Trophoblast cell (in vitro differentiated cells and primary cell): Measurements from ENCODE around the gene CASP7. TPM values are rescaled to one million over a fixed set of nuclear protein-coding genes. Genes with fewer than 3 reads are reported as not detected.

Source experiments
- DNase-seq, 2 donors: peaks; one replicate each; pipeline ENCODE4 v3.0.0-alpha.2; 2016
- H2AFZ ChIP-seq: 2 replicates; pipeline ENCODE4 v1.6.1; 2013; ENCODE audit warnings: low read length, moderate library complexity, mild to moderate bottlenecking; ENCODE audit not compliant: insufficient read depth, poor library complexity
- H2AK5ac ChIP-seq: 2 replicates; pipeline ENCODE4 v1.6.1; 2013; ENCODE audit warnings: mild to moderate bottlenecking, low read length
- H2BK120ac ChIP-seq: 2 replicates; pipeline ENCODE4 v1.6.1; 2013; ENCODE audit warnings: low read length, mild to moderate bottlenecking, moderate library complexity; ENCODE audit not compliant: insufficient read depth, poor library complexity
- H2BK12ac ChIP-seq: 2 replicates; pipeline ENCODE4 v1.6.1; 2013; ENCODE audit warnings: mild to moderate bottlenecking, low read length, moderate library complexity
- H2BK5ac ChIP-seq: 2 replicates; pipeline ENCODE4 v1.6.1; 2013; ENCODE audit warnings: low read length, low read depth, moderate library complexity, mild to moderate bottlenecking; ENCODE audit not compliant: poor library complexity
- H3K14ac ChIP-seq: 2 replicates; pipeline ENCODE4 v1.6.1; 2013; ENCODE audit warnings: mild to moderate bottlenecking, low read length
- H3K18ac ChIP-seq: 2 replicates; pipeline ENCODE4 v1.6.1; 2013; ENCODE audit warnings: mild to moderate bottlenecking, low read length
- H3K23ac ChIP-seq: 2 replicates; pipeline ENCODE4 v1.6.1; 2013; ENCODE audit warnings: low read length
- H3K27ac ChIP-seq: 2 replicates; pipeline ENCODE4 v1.5.1; 2013; ENCODE audit warnings: low read depth, mild to moderate bottlenecking, inconsistent platforms, low read length, moderate library complexity
- H3K27me3 ChIP-seq: 2 replicates; pipeline ENCODE4 v1.6.1; 2013; ENCODE audit warnings: inconsistent platforms, mild to moderate bottlenecking, low read length, moderate library complexity; ENCODE audit not compliant: insufficient read depth
- H3K36me3 ChIP-seq, 2 experiments: 1 replicate in 1 of 2; 2 replicates in 1 of 2; pipeline ENCODE4 v1.6.1; 2013; ENCODE audit warnings: low read length in 2 of 2, mild to moderate bottlenecking in 2 of 2, moderate library complexity in 1 of 2; ENCODE audit not compliant: insufficient read depth in 2 of 2, control insufficient read depth in 1 of 2
- H3K4ac ChIP-seq: 2 replicates; pipeline ENCODE4 v1.6.1; 2013; ENCODE audit warnings: low read depth, mild to moderate bottlenecking, low read length, moderate library complexity
- H3K4me1 ChIP-seq, 2 experiments: 1 replicate in 1 of 2; 2 replicates in 1 of 2; pipeline ENCODE4 v1.6.1; 2013; ENCODE audit warnings: low read length in 2 of 2, mild to moderate bottlenecking in 2 of 2, moderate library complexity in 1 of 2; ENCODE audit not compliant: insufficient read depth in 2 of 2, control insufficient read depth in 1 of 2
- H3K4me2 ChIP-seq: 2 replicates; pipeline ENCODE4 v1.6.1; 2013; ENCODE audit warnings: inconsistent platforms, mild to moderate bottlenecking, low read length, moderate library complexity
- H3K4me3 ChIP-seq: 2 replicates; pipeline ENCODE4 v1.5.1; 2013; ENCODE audit warnings: mild to moderate bottlenecking, low read depth, low read length, inconsistent platforms
- H3K79me1 ChIP-seq: one replicate; pipeline ENCODE4 v1.6.1; 2013; ENCODE audit warnings: low read length
- H3K79me2 ChIP-seq: 2 replicates; pipeline ENCODE4 v1.6.1; 2013; ENCODE audit warnings: low read length, mild to moderate bottlenecking; ENCODE audit not compliant: control insufficient read depth, insufficient read depth, poor library complexity
- H3K9ac ChIP-seq: 2 replicates; pipeline ENCODE4 v1.6.1; 2013; ENCODE audit warnings: mild to moderate bottlenecking, low read length
- H3K9me3 ChIP-seq: 2 replicates; pipeline ENCODE4 v1.6.1; 2013; ENCODE audit warnings: low read depth, mild to moderate bottlenecking, control low read depth, inconsistent platforms, low read length; ENCODE audit not compliant: insufficient read depth
- H4K12ac ChIP-seq: 2 replicates; pipeline ENCODE4 v1.6.1; 2013; ENCODE audit warnings: low read depth, mild to moderate bottlenecking, low read length, moderate library complexity
- H4K8ac ChIP-seq: 2 replicates; pipeline ENCODE4 v1.6.1; 2013; ENCODE audit warnings: low read depth, mild to moderate bottlenecking, low read length, moderate library complexity
- H4K91ac ChIP-seq: one replicate; pipeline ENCODE4 v1.6.1; 2013; ENCODE audit warnings: low read depth, mild to moderate bottlenecking, low read length, moderate library complexity
- WGBS: extraction: QIAGEN DNeasy Blood & Tissue Kit; methylation state at CpG from one replicate; pipeline ENCODE4 v1.1.7; 2013; ENCODE audit warnings: missing lambda C conversion rate; ENCODE audit not compliant: insufficient read length, insufficient coverage; ENCODE audit errors: extremely low coverage; 5-methylcytosine and 5-hydroxymethylcytosine counted together
- polyA plus RNA-seq: library from polyadenylated mRNA; stranded (reverse); fragments of 200-250 nt; gene quantifications from 2 replicates; pipeline ENCODE4 v1.2.3, GENCODE V29; 2013

Gene CASP7
- 3.5 and 3.6 TPM in 2 replicates for polyA plus RNA-seq

DNA sequence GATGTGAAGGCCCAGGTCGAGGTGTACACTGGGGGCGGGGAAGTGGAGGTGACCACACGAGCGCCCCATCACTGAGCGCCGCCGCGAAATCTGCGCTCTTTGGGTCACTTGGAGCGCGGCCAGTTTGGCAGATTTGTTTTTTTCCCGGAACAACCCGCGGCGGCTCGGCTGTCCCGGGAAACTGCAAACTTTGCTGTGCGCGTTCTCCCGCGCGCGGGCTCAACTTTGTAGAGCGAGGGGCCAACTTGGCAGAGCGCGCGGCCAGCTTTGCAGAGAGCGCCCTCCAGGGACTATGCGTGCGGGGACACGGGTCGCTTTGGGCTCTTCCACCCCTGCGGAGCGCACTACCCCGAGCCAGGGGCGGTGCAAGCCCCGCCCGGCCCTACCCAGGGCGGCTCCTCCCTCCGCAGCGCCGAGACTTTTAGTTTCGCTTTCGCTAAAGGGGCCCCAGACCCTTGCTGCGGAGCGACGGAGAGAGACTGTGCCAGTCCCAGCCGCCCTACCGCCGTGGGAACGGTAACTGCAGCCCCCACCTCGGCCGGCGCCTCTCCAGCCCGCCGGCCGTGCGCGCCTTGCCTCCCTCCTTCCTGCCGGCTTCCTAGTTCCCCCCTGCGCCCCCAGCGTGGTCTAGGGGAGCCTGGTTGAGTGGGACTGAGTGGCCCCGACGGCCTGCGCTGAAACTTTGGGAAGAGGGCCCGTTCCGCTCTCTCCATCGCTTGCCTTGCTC, at the start of gene CASP7:
TSS of gene CASP7 (plus strand) at position 450 of the 727 bp plus-strand sequence. CDS start 17,582 bp downstream, outside the sequence.
- Histone ChIP-seq H3K9me3 (peaks cover 4% of the 10 kb centered on the region), H3K4me1 (peaks cover 3 to 7% of the 10 kb centered on the region in 2 experiments), H3K4me3 (peak within 1 kb of the TSS; percentile 87), H2BK120ac (no peak within 1 kb of the TSS), H3K18ac (peak within 1 kb of the TSS; percentile 55), H2AK5ac (no peak within 1 kb of the TSS), H2BK12ac (no peak within 1 kb of the TSS), H4K12ac (peak within 1 kb of the TSS; percentile 32), H3K79me2 (peaks cover 4% of the 10 kb centered on the region), H3K27me3 (no peaks in the 10 kb centered on the region), H3K4me2 (peak within 1 kb of the TSS; percentile 100), H2AFZ (peak within 1 kb of the TSS; percentile 93), H3K23ac (no peak within 1 kb of the TSS), H3K9ac (peak within 1 kb of the TSS; percentile 83), H4K8ac (peak within 1 kb of the TSS; percentile 56), H4K91ac (peak within 1 kb of the TSS; percentile 69), H3K79me1 (peaks cover 4% of the 10 kb centered on the region), H3K14ac (peak within 1 kb of the TSS; percentile 62), H3K27ac (no peak within 1 kb of the TSS), H2BK5ac (no peak within 1 kb of the TSS), H3K36me3 (no peaks in the 10 kb centered on the region), H3K4ac (peak within 1 kb of the TSS; percentile 11)
- WGBS, result no CpG with 5 or more reads among the region's 68 CpGs
- peak; percentile 84 to 89 for DNase-seq

DNA sequence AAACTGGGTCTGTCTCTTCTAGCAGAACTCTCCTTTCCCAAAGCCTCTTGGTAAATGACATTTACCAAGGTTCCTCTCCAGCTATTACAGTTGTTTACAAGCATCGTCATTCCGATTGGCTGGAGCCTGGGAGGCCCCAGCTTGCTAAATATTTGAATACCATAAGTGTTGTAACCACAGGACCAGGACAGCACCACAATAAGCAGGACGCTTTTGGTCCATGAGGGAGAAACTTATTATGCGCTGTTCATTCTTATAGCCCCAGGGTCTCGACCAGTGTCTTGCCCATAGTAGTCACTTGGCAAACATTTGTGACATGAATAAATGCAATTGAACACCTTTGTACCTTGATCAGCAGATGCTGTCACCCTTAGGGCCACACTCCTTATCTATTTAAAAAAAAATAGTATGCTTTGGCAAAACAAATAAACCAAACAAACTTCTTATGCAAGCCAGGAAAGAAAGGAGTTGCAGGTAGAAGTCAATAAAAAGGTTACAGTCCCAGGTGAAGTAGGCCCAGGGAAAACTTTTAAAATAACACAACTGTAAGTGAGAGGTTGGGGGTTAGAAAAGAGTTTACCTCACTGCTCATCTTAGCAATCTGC, 48.7 kb upstream of the CASP7 start:
- H3K4ac ChIP-seq, result no peak overlapping the region
- H3K79me1 ChIP-seq, result no peaks in the 10 kb centered on the region
- H3K36me3 ChIP-seq, result no peaks in the 10 kb centered on the region
- H3K27me3 ChIP-seq, result no peaks in the 10 kb centered on the region
- H3K4me2 ChIP-seq, result no peak overlapping the region
- peaks cover 1% of the 10 kb centered on the region for H3K9me3 ChIP-seq
- whole genome bisulfite sequencing, result no CpG with 5 or more reads among the region's 5 CpGs
- H3K79me2 ChIP-seq, result no peaks in the 10 kb centered on the region
- H3K4me1 ChIP-seq, result no peaks in the 10 kb centered on the region
- H3K18ac ChIP-seq, result no peak overlapping the region
- H3K14ac ChIP-seq, result no peak overlapping the region
- H2BK12ac ChIP-seq, result no peak overlapping the region
- no peak overlapping the region for H2BK120ac ChIP-seq
- no peak overlapping the region for H4K12ac ChIP-seq
- no peak overlapping the region for H2AK5ac ChIP-seq
- H3K27ac ChIP-seq, result no peak overlapping the region
- H2BK5ac ChIP-seq, result no peak overlapping the region
- H4K8ac ChIP-seq, result no peak overlapping the region
- no peak overlapping the region for H4K91ac ChIP-seq
- no peak overlapping the region for H3K4me3 ChIP-seq
- no peak overlapping the region for H3K9ac ChIP-seq
- no peak overlapping the region for H3K23ac ChIP-seq
- DNase-seq, result peak in 1 of 2 donors; percentile 61
- no peak overlapping the region for H2AFZ ChIP-seq

DNA sequence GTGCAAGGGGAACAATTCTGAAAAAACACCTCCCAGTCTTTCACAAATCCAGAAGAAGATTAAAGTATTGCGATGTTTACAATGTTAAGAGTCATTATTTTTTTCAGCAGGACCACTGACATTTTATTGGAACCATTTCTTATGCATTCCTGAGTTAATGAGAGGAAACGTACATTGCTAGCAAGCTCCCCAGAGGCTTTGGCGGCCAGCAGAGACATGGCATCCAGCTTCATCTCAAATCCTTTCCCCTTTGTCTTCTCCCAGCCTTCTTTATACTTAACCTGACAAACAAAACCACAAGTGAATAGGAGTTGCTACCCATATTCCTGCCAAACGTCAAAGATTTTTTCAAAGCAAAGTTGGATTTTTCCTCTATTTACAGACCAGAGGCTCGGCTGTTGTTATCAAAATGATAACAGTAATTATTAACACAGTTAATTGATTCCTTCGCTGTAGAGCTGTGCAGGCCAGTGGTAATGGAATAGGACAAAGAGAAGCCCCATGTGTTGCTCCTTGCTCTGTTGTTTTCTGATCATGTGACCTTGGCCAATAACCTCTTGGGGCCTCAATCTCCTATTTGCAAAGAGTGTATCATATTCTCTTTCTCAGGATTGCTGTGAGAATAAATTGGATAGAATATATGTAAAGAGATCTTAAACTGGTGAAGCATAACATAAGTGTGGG, 47.9 kb upstream of the CASP7 start:
- Histone ChIP-seq H3K79me1 (no peaks in the 10 kb centered on the region), H4K12ac (no peak overlapping the region), H2BK12ac (no peak overlapping the region), H4K91ac (no peak overlapping the region), H3K36me3 (no peaks in the 10 kb centered on the region), H3K9me3 (peaks cover 1% of the 10 kb centered on the region), H3K27me3 (no peaks in the 10 kb centered on the region), H3K23ac (no peak overlapping the region), H3K4me2 (no peak overlapping the region), H2AK5ac (no peak overlapping the region), H2BK5ac (no peak overlapping the region), H2AFZ (no peak overlapping the region), H3K14ac (no peak overlapping the region), H3K4me3 (no peak overlapping the region), H3K4me1 (no peaks in the 10 kb centered on the region), H3K4ac (no peak overlapping the region), H4K8ac (no peak overlapping the region), H3K27ac (no peak overlapping the region), H3K79me2 (no peaks in the 10 kb centered on the region), H3K18ac (no peak overlapping the region), H2BK120ac (no peak overlapping the region), H3K9ac (no peak overlapping the region)
- DNase-seq, result no peak
- WGBS, result no CpG with 5 or more reads among the region's 6 CpGs

DNA sequence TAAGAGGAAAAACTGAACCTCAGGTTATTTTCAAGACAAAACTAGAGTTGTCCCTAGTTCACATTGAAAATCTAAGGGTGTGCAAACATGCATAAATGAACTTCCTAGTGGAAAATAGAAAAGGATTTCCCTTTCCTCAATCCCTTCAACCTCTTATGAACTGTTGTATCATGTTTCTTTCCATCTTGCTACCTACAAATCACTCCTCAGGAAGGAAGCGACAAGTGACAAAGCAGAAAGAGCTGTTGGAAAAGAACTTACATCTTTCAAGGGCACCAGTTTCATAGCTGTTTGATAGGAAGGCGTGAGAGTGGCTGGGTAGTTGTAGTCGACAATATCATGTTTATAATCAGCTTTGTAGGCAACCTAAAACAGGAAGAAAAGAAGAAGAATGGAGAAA, 39.7 kb upstream of the CASP7 start:
- no peak overlapping the region for H3K18ac ChIP-seq
- H3K9ac ChIP-seq, result no peak overlapping the region
- H2BK120ac ChIP-seq, result no peak overlapping the region
- no peak overlapping the region for H4K8ac ChIP-seq
- H3K4me1 ChIP-seq, result no peaks in the 10 kb centered on the region
- no peak overlapping the region for H2AFZ ChIP-seq
- no peak overlapping the region for H4K12ac ChIP-seq
- H3K79me1 ChIP-seq, result no peaks in the 10 kb centered on the region
- no peak overlapping the region for H2AK5ac ChIP-seq
- H2BK12ac ChIP-seq, result no peak overlapping the region
- H3K27me3 ChIP-seq, result no peaks in the 10 kb centered on the region
- H3K27ac ChIP-seq, result no peak overlapping the region
- no peak overlapping the region for H3K4ac ChIP-seq
- H2BK5ac ChIP-seq, result no peak overlapping the region
- no peak overlapping the region for H3K4me3 ChIP-seq
- H3K14ac ChIP-seq, result no peak overlapping the region
- H3K23ac ChIP-seq, result no peak overlapping the region
- no peak for DNase-seq
- H3K9me3 ChIP-seq, result no peaks in the 10 kb centered on the region
- no peaks in the 10 kb centered on the region for H3K79me2 ChIP-seq
- H3K36me3 ChIP-seq, result no peaks in the 10 kb centered on the region
- WGBS, result no CpG with 5 or more reads among the region's 3 CpGs
- H4K91ac ChIP-seq, result no peak overlapping the region
- H3K4me2 ChIP-seq, result no peak overlapping the region
